ENCODE results near the gene C11orf24. TPM values are rescaled to one million over a fixed set of nuclear protein-coding genes. Genes with fewer than 3 reads are reported as not detected.
A peak's percentile ranks its signal among the peaks of the same experiment; 100 is the strongest.

C11orf24 gene
- total and polyA plus RNA-seq, 9 of the 15 experiments (the other 6 are each of a cell fraction or from before 2014, with no cell fraction given) = 2.0 to 65.2 (median 32.5) TPM

DNA sequence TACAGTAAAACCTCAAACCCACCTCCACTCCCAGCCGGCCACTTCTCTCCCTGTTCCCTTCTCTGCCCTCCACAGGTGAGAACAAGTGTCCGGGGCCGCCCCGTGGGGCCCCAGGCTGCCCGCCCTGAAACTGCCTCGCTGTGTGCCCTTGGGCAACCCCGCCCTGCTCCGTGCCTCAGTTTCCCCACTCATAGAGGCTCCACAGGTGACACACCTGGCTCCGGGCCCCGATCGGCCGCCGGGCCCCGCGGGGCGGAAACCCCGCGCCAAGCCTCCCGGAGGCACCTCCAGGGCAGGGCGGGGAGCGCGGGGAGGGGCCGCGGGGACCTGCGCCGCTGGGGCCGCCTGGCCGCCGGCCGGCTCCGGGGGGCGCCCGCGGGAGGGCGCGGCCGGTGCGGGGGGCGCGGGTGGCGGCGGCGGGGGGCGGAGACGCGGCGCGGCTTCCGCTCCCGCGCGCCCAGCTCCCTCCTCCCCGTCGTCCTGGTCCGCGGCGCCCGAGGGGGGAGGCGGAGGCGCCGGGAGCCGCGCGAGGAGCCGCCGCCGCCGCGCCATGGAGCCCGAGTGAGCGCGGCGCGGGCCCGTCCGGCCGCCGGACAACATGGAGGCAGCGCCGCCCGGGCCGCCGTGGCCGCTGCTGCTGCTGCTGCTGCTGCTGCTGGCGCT is 40.5 kb upstream of the C11orf24 start, which contains the start of gene LRP5:
Gene LRP5 (plus strand): TSS at position 475 of the 663 bp plus-strand sequence. CDS start 124 bp downstream, at position 599.
- H3K27me3 ChIP-seq (ENCODE audit: control insufficient read depth in 2 of 2, insufficient read depth in 2 of 2, low read length in 2 of 2) = no peaks in the 10 kb centered on the region
- H4K20me1 ChIP-seq (replicated peaks; ENCODE audit: control insufficient read depth, insufficient read depth, low read length) = peaks cover 10% of the 10 kb centered on the region
- peak within 1 kb of the TSS; percentile 82 for H3K4me3 ChIP-seq
- no TSS peak for BruUV-seq (replicated peaks)
- peaks cover 5% of the 10 kb centered on the region for H3K9me1 ChIP-seq (ENCODE audit: control insufficient read depth, insufficient read depth, low read length)
- DNase-seq (ENCODE audit: extremely low read depth in 1 of 4, low spot score in 3 of 4) = peak; percentile 58 to 96 (median 90)
- POLR2A ChIA-PET = interaction anchor here (0.6 to 0.7 kb wide), 2 partner anchors 22 to 29 kb away, joined by 3 read pairs; no protein-coding TSS in a partner anchor
- peak; percentile 58 for ATAC-seq
- peak within 1 kb of the TSS; percentile 78 to 98 for H3K9ac ChIP-seq (ENCODE audit: insufficient read depth in 1 of 2, low read depth in 2 of 2, low read length in 2 of 2)
- H3K4me1 ChIP-seq (replicated peaks in 1 of 2; ENCODE audit: control insufficient read depth in 2 of 2, insufficient read depth in 2 of 2, low read length in 2 of 2) = peaks cover 12 to 49% of the 10 kb centered on the region in 2 experiments
- 42% methylated on average over 12 of the region's 85 CpGs for WGBS (ENCODE audit: insufficient coverage, low coverage, missing lambda C conversion rate)
- H3K27ac ChIP-seq (ENCODE audit: extremely low read depth, low read depth, low read length) = peak within 1 kb of the TSS; percentile 90
- FAIRE-seq = no peak
- CTCF ChIA-PET (ENCODE audit: low intra/inter-chr PET ratio) = interaction anchor here (0.6 kb wide), 1 partner anchor 271 kb away, joined by 3 read pairs; no protein-coding TSS in a partner anchor
- peaks cover 1% of the 10 kb centered on the region; the same call in 1 of the 2 replicates for H3K9me3 ChIP-seq (replicated peaks; ENCODE audit: control insufficient read depth, insufficient read depth, low read depth, low read length)
- peaks cover 47% of the 10 kb centered on the region for H3K79me2 ChIP-seq (ENCODE audit: control insufficient read depth, insufficient read depth, low read length)
- intact Hi-C loops (cut with micrococcal nuclease) = no loop called here
- peak within 1 kb of the TSS; percentile 77 for H2AFZ ChIP-seq (ENCODE audit: low read depth, low read length)
- H3K4me2 ChIP-seq (ENCODE audit: insufficient read depth, low read length) = peak within 1 kb of the TSS; percentile 88
- in situ Hi-C loops (cut with MboI) = no loop called here
- H3K36me3 ChIP-seq (ENCODE audit: control insufficient read depth, insufficient read depth, low read length) = no peaks in the 10 kb centered on the region
- TF ChIP-seq TFAM (CRISPR knock-in tag; conservative IDR thresholded peaks at IDR 0.05) = no peak
- no peak for TF ChIP-seq MYNN (IDR thresholded peaks at IDR 0.05)
- TF ChIP-seq MYNN (CRISPR knock-in tag; IDR thresholded peaks at IDR 0.05) = no peak
- no peak for TF ChIP-seq HDAC2 (IDR thresholded peaks at IDR 0.05)
- TF ChIP-seq, protein P1, sequence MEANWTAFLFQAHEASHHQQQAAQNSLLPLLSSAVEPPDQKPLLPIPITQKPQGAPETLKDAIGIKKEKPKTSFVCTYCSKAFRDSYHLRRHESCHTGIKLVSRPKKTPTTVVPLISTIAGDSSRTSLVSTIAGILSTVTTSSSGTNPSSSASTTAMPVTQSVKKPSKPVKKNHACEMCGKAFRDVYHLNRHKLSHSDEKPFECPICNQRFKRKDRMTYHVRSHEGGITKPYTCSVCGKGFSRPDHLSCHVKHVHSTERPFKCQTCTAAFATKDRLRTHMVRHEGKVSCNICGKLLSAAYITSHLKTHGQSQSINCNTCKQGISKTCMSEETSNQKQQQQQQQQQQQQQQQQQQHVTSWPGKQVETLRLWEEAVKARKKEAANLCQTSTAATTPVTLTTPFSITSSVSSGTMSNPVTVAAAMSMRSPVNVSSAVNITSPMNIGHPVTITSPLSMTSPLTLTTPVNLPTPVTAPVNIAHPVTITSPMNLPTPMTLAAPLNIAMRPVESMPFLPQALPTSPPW (CRISPR knock-in tag; IDR thresholded peaks at IDR 0.05) = peak; percentile 99
- no peak for TF ChIP-seq NR4A1 (CRISPR knock-in tag; IDR thresholded peaks at IDR 0.05)
- no peak for TF ChIP-seq NR4A1 (tag; IDR thresholded peaks at IDR 0.05)
- TF ChIP-seq, protein P2, sequence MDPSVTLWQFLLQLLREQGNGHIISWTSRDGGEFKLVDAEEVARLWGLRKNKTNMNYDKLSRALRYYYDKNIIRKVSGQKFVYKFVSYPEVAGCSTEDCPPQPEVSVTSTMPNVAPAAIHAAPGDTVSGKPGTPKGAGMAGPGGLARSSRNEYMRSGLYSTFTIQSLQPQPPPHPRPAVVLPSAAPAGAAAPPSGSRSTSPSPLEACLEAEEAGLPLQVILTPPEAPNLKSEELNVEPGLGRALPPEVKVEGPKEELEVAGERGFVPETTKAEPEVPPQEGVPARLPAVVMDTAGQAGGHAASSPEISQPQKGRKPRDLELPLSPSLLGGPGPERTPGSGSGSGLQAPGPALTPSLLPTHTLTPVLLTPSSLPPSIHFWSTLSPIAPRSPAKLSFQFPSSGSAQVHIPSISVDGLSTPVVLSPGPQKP (CRISPR knock-in tag; IDR thresholded peaks at IDR 0.05) = no peak
- no peak for TF ChIP-seq YBX1 (IDR thresholded peaks at IDR 0.05)
- TF ChIP-seq SMAD4 (CRISPR knock-in tag; conservative IDR thresholded peaks at IDR 0.05) = 0 out of 2 replicates have a peak, but pooled peaks have one; percentile 34
- peak; percentile 49 for TF ChIP-seq CXXC5 (CRISPR knock-in tag; IDR thresholded peaks at IDR 0.05)
- TF ChIP-seq CEBPG (CRISPR knock-in tag; IDR thresholded peaks at IDR 0.05) = no peak
- TF ChIP-seq CEBPG (tag; conservative IDR thresholded peaks at IDR 0.05 in 1 of 2, IDR thresholded peaks at IDR 0.05 in 1 of 2) = no peak
- no peak for TF ChIP-seq EWSR1 (IDR thresholded peaks at IDR 0.05; ENCODE audit: borderline replicate concordance, low read depth, partially characterized antibody)
- TF ChIP-seq ZNF780A (CRISPR knock-in tag; IDR thresholded peaks at IDR 0.05) = no peak
- TF ChIP-seq MAZ (CRISPR knock-in tag; conservative IDR thresholded peaks at IDR 0.05 in 1 of 2, IDR thresholded peaks at IDR 0.05 in 1 of 2) = peak; percentile 23 to 86; a peak in 2 of 4 replicates
- TF ChIP-seq CHCHD3 (CRISPR knock-in tag; IDR thresholded peaks at IDR 0.05) = no peak
- no peak for TF ChIP-seq ZNF23 (CRISPR knock-in tag; IDR thresholded peaks at IDR 0.05)
- TF ChIP-seq CBX1 (IDR thresholded peaks at IDR 0.05; ENCODE audit: low read depth) = no peak
- TF ChIP-seq, protein P3, sequence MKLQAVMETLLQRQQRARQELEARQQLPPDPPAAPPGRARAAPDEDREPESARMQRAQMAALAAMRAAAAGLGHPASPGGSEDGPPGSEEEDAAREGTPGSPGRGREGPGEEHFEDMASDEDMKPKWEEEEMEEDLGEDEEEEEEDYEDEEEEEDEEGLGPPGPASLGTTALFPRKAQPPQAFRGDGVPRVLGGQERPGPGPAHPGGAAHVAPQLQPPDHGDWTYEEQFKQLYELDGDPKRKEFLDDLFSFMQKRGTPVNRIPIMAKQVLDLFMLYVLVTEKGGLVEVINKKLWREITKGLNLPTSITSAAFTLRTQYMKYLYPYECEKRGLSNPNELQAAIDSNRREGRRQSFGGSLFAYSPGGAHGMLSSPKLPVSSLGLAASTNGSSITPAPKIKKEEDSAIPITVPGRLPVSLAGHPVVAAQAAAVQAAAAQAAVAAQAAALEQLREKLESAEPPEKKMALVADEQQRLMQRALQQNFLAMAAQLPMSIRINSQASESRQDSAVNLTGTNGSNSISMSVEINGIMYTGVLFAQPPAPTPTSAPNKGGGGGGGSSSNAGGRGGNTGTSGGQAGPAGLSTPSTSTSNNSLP (IDR thresholded peaks at IDR 0.05; ENCODE audit: borderline replicate concordance, low read depth, low read length) = no peak
